AG04450 (cell line): ENCODE data around the gene FRAS1. TPM values are rescaled to one million over a fixed set of nuclear protein-coding genes. Genes with fewer than 3 reads are reported as not detected.
"Not testable (repeated sequence)": the region's sequence is repeated elsewhere in the genome, so short reads cannot be mapped to it uniquely, and the experiment has no call there.

Source experiments
- CTCF ChIA-PET: fragments of 300-600, 350-600 bp; formaldehyde crosslinking; extraction: SDS; loops from one replicate; lab custom pipeline; 2022; ENCODE audit warnings: antibody characterized with exemption, inconsistent platforms; lab: Charles Lee
- POLR2A ChIA-PET: fragments of 350-600 bp; formaldehyde crosslinking; extraction: SDS; loops from one replicate; lab custom pipeline; 2021; ENCODE audit warnings: antibody characterized with exemption, inconsistent platforms; lab: Yijun Ruan, JAX
- DNase-seq: peaks from one replicate; pipeline ENCODE4 v3.0.0-alpha.2; 2011; ENCODE audit warnings: low read depth, low spot score
- H3K27ac ChIP-seq: one replicate; pipeline ENCODE4 v1.5.1; 2012; ENCODE audit warnings: low read depth, low read length, control low read depth
- H3K27me3 ChIP-seq: one replicate; pipeline ENCODE4 v1.6.0; 2012; ENCODE audit warnings: low read length; ENCODE audit not compliant: control insufficient read depth, insufficient read depth
- H3K4me3 ChIP-seq: 2 replicates; pipeline ENCODE4 v1.5.1; 2011; ENCODE audit warnings: mild to moderate bottlenecking, low read depth, low read length, control low read depth
- H3K9me3 ChIP-seq: 2 replicates; pipeline ENCODE4 v1.5.1; 2012; ENCODE audit warnings: low read length; ENCODE audit not compliant: control insufficient read depth, insufficient read depth
- polyA plus RNA-seq: library from polyadenylated mRNA; depleted of rRNA; stranded (reverse); fragments of >200 nt; gene quantifications from 2 replicates; pipeline ENCODE4 v1.2.3, GENCODE V29; 2011
- TF ChIP-seq, protein P1 (sequence below): IDR thresholded peaks from 2 replicates; pipeline ENCODE4 v1.5.1; 2011; ENCODE audit warnings: low read depth, low read length, control low read depth, inconsistent platforms

Gene FRAS1
- polyA plus RNA-seq, 1 experiment: 0.21 TPM

DNA sequence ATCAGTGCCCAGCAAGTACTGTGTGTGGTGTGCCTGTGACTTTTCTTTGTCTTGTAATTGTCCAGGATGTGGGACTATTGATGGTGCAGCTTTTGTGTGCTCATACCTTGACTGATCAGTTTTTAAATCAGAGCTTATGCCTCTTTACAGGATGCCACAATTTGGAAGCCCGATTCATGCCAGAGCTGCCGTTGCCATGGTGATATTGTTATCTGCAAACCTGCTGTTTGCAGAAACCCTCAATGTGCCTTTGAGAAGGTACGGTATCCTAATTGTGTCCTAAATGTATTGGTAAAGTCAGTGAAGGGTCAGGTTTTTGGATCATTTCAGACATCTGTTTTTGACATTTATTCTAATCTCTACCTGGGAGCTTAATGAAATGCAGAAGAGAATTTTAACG lies 180.2 kb downstream of the FRAS1 start:
- CTCF ChIA-PET: no interaction called here
- no peak for DNase-seq
- TF ChIP-seq, protein P1, sequence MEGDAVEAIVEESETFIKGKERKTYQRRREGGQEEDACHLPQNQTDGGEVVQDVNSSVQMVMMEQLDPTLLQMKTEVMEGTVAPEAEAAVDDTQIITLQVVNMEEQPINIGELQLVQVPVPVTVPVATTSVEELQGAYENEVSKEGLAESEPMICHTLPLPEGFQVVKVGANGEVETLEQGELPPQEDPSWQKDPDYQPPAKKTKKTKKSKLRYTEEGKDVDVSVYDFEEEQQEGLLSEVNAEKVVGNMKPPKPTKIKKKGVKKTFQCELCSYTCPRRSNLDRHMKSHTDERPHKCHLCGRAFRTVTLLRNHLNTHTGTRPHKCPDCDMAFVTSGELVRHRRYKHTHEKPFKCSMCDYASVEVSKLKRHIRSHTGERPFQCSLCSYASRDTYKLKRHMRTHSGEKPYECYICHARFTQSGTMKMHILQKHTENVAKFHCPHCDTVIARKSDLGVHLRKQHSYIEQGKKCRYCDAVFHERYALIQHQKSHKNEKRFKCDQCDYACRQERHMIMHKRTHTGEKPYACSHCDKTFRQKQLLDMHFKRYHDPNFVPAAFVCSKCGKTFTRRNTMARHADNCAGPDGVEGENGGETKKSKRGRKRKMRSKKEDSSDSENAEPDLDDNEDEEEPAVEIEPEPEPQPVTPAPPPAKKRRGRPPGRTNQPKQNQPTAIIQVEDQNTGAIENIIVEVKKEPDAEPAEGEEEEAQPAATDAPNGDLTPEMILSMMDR: no peak
- POLR2A ChIA-PET: no interaction called here
- no peaks in the 10 kb centered on the region for H3K9me3 ChIP-seq
- H3K27me3 ChIP-seq: no peaks in the 10 kb centered on the region
- H3K4me3 ChIP-seq: no peak overlapping the region
- no peak overlapping the region for H3K27ac ChIP-seq

DNA sequence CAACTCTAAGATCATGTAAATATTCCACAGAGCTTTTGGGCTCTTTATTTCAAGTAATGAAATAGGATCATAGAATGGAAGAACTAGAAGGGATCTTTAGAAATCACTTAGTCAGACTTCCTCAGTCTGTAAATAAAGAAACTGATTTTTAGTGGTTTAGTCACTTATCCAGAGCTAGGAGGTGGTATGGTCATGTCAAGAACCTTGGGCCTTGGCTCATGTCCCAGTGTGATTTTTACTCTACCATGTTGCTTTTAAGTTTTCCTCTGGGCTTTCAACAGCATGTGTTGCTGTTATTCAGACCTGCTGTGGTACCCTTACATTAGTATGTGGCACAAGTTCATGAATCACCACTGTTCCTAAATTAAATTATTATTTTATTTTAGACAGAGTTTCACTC lies 184.9 kb downstream of the FRAS1 start:
- TF ChIP-seq, protein P1: no peak
- DNase-seq: no peak
- Histone ChIP-seq H3K9me3 (no peaks in the 10 kb centered on the region), H3K27me3 (no peaks in the 10 kb centered on the region), H3K27ac (no peak overlapping the region), H3K4me3 (no peak overlapping the region)
- ChIA-PET POLR2A (no interaction called here), CTCF (no interaction called here)

DNA sequence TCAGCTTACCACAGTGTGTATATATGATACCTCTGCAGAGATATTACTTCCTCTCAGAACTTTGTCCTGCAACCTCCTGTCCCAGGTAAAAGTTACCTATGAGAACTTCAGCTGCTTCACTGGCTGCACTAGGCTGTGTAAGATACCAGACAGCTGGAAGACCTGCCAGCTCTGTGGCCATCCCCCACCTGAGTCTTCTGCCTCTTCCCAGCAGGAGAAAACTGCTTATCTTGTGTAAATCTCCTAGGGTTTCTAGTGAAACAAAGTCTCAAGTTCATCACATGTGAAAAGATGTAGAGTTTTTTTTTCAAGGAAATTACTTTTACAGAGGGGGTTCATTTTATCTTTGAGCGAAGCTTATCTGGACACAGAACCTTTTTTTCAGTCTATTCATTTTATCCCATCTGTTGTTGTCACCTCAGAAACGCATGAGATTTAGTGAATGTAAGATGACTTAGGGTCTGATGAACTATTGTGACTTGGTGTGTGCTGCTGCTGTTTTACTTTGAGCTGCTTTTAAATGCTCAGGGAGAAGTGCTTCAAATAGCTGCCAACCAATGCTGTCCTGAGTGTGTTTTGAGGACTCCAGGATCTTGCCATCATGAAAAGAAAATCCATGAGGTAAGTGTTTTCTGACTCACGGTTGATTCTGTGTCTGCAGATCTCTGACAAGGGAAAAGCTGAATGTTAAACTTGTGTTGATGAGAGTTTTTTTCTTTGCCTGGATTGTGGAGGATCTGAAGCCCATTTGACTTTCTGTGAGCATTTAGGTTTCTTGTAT lies 187.8 kb downstream of the FRAS1 start:
- Histone ChIP-seq H3K27me3 (no peaks in the 10 kb centered on the region), H3K9me3 (no peaks in the 10 kb centered on the region), H3K4me3 (no peak overlapping the region), H3K27ac (no peak overlapping the region)
- TF ChIP-seq, protein P1: no peak
- CTCF ChIA-PET: interaction anchor here (0.5 to 0.6 kb wide), 2 partner anchors 450 to 619 kb away, joined by 3 read pairs; no protein-coding TSS in a partner anchor
- POLR2A ChIA-PET: no interaction called here
- DNase-seq: no peak

DNA sequence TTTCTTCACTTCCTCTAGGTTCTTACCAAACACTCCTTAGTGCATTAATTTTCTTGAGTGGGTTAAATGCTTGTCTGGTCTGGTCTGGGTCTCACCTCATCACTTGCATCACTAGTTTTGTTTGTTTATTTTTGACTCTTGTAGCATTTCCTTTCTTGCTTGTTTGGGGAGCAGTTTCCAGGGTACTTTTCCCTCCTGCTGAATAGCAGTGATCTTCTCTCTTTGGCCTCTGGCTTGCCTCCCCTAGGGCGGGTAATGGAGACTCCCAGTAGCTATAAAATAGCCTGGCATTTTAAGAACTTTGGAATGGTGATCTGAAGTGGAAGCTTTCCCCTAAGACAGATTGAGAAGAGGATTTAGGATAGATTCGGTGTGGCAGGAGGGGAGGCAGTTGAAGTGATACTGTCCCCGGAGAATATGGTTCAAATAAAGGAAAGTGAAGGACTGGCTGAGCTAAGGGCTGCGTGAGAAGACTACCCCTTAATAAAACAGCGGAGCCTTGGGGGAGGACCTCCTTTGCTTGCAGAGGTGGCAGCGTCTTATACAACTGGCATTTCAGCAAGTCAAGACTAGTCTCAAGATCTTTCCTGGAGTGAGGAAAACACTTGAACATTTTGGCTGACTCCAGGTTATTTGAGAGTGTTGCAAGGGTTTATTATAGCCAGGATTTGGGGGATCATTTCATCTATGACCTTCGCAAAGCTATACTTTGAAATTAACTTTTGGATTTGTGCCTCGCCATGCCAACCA lies 190.6 kb downstream of the FRAS1 start:
- TF ChIP-seq, protein P1: no peak
- POLR2A ChIA-PET: no interaction called here
- CTCF ChIA-PET: no interaction called here
- Histone ChIP-seq H3K4me3 (no peak overlapping the region), H3K9me3 (no peaks in the 10 kb centered on the region), H3K27ac (no peak overlapping the region), H3K27me3 (no peaks in the 10 kb centered on the region)
- no peak for DNase-seq

DNA sequence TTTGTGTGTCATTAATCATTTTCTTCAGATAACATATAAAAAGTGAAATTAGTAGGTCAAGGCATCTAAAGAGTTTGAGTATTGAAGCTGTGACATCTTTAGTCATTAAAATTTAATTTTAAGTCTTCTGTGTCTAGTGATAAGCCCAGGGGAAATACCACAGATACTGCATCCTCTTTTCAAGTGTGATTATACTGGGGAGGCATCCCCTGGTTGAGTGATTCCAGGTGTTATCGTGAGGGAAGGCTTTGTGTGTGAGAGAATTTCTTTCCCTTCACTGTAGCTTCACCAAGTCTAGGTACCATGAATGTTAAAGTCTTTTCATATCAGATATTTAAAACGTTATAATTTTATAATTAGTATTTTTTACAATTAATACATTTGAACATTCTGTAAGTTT lies 193.4 kb downstream of the FRAS1 start:
- DNase-seq: no peak
- POLR2A ChIA-PET: no interaction called here
- Histone ChIP-seq H3K4me3 (no peak overlapping the region), H3K27me3 (no peaks in the 10 kb centered on the region), H3K9me3 (no peaks in the 10 kb centered on the region), H3K27ac (no peak overlapping the region)
- CTCF ChIA-PET: no interaction called here
- TF ChIP-seq, protein P1: no peak

DNA sequence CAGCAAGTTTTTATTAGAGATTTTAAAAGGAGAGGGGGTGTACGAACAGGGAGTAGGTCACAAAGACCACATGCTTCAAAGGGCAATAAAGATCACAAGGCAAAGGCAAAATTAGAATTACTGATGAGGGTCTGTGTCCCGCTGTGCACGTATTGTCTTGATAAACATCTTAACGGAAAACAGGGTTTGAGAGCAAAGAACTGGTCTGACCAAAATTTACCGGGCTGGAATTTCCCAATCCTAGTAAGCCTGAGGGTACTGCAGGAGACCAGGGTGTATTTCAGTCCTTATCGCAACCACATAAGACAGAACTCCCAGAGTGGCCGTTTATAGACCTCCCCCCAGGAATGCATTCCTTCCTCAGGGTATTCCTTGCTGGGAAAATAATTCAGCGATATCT lies 195.7 kb downstream of the FRAS1 start:
- CTCF ChIA-PET, POLR2A ChIA-PET, DNase-seq, H3K27ac ChIP-seq, H3K9me3 ChIP-seq, H3K4me3 ChIP-seq, H3K27me3 ChIP-seq: not testable (repeated sequence)
